K562 (cell line): ENCODE results near the gene TUBB4B. TPM values are rescaled to one million over a fixed set of nuclear protein-coding genes. Genes with fewer than 3 reads are reported as not detected.

ENCODE experiments used
- CHD2 ChIP-seq: IDR thresholded peaks from 2 replicates; pipeline ENCODE4 v1.6.1; 2011; ENCODE audit warnings: low read depth, low read length
- ELF1 ChIP-seq: fragments of 200-800 bp; sonication (Bioruptor generic); IDR thresholded peaks from 2 replicates; pipeline ENCODE4 v1.6.1; 2016; ENCODE audit warnings: missing genetic modification characterization, missing compliant biosample characterization
- FIP1L1 ChIP-seq: fragments of 200-400 bp; formaldehyde crosslinking; IDR thresholded peaks from 2 replicates; pipeline ENCODE4 v1.6.1; 2018; ENCODE audit warnings: mild to moderate bottlenecking, low read depth, low read length; ENCODE audit not compliant: poor library complexity, severe bottlenecking
- GABPA ChIP-seq: fragments of 200-800 bp; sonication (Bioruptor generic); conservative IDR thresholded peaks from 2 replicates; pipeline ENCODE4 v1.6.1; 2016; ENCODE audit warnings: low read depth, missing genetic modification characterization, missing compliant biosample characterization
- KDM5B ChIP-seq: fragments of 200-600 bp; sonication (generic); IDR thresholded peaks from 2 replicates; pipeline ENCODE4 v1.6.1; 2012; ENCODE audit warnings: low read depth, mild to moderate bottlenecking, moderate library complexity, low read length, control low read depth, inconsistent platforms; ENCODE audit not compliant: insufficient replicate concordance
- NONO ChIP-seq, 2 experiments: fragments of 200-400 bp in 1 of 2; fragments of 450-650 bp in 1 of 2; formaldehyde crosslinking in 1 of 2; IDR thresholded peaks; 2 replicates each; pipeline ENCODE4 v1.6.1; 2017; ENCODE audit warnings: low read depth in 2 of 2, mild to moderate bottlenecking in 2 of 2, moderate library complexity in 2 of 2, low read length in 1 of 2
- SMC3 ChIP-seq: conservative IDR thresholded peaks from 2 replicates; pipeline ENCODE4 v1.6.1; 2011; ENCODE audit warnings: low read depth, low read length, improper control_type of control experiment; ENCODE audit not compliant: insufficient read depth
- TGIF2 ChIP-seq: sonication (generic); formaldehyde crosslinking; IDR thresholded peaks from 2 replicates; pipeline ENCODE4 v1.8.1; 2022; ENCODE audit warnings: mild to moderate bottlenecking, missing genetic modification reagents, moderate library complexity
- TRIM24 ChIP-seq, 2 experiments: fragments of 450-650 bp; IDR thresholded peaks; 2 replicates each; pipeline ENCODE4 v1.6.1; 2016
- U2AF2 ChIP-seq: fragments of 200-400 bp; formaldehyde crosslinking; optimal IDR thresholded peaks from 2 replicates; pipeline ENCODE3; 2017; ENCODE audit warnings: low read depth, mild to moderate bottlenecking, low read length
- ZNF175 ChIP-seq: fragments of 200-800 bp; sonication (Bioruptor generic); IDR thresholded peaks from 2 replicates; pipeline ENCODE4 v1.6.1; 2016; ENCODE audit warnings: low read depth, mild to moderate bottlenecking, missing genetic modification characterization, missing compliant biosample characterization
- polyA plus RNA-seq, 8 experiments: library from polyadenylated mRNA; depleted of rRNA in 4 of 8; stranded (reverse) in 5 of 8; unstranded in 3 of 8; fragments of >200 nt; fragmentation: Nextera tagmentation in 2 of 8; fragmentation: Illumina TruSeq in 1 of 8; extraction: Ambion mirVana in 2 of 8; extraction: Trizol in 1 of 8; gene quantifications; 2 replicates each; pipeline versions ENCODE4 v1.2.1 to v1.2.3, GENCODE V29; 2011 to 2014; ENCODE audit warnings: inconsistent platforms in 1 of 8, missing spikeins in 1 of 8
- total RNA-seq, 7 experiments: library from RNA; depleted of rRNA in 6 of 7; stranded (reverse); fragments of >200 nt in 6 of 7; fragmentation: Illumina TruSeq in 2 of 7; extraction: Trizol in 2 of 7; gene quantifications; 2 replicates each; pipeline versions ENCODE4 v1.2.1 to v1.2.3, GENCODE V29; 2011 to 2021; ENCODE audit warnings: low replicate concordance in 1 of 7
- TF ChIP-seq, protein P1 (sequence below): sonication (generic); formaldehyde crosslinking; IDR thresholded peaks from 2 replicates; pipeline ENCODE4 v1.8.1; 2023; ENCODE audit warnings: missing genetic modification reagents, mild to moderate bottlenecking, borderline replicate concordance
- TF ChIP-seq, protein P2 (sequence below): fragments of 450-650 bp; conservative IDR thresholded peaks from 2 replicates; pipeline ENCODE4 v1.6.1; 2016; ENCODE audit warnings: missing genetic modification characterization, low read depth, mild to moderate bottlenecking, control low read depth, missing compliant biosample characterization
- TF ChIP-seq, protein P3 (sequence below): sonication (generic); formaldehyde crosslinking; IDR thresholded peaks from 2 replicates; pipeline ENCODE4 v1.8.0; 2022; ENCODE audit warnings: mild to moderate bottlenecking, missing genetic modification reagents, borderline replicate concordance
- TF ChIP-seq, protein P4 (sequence below): fragments of 250-450 bp; sonication (Bioruptor Pico); IDR thresholded peaks from 2 replicates; pipeline ENCODE4 v1.4.0; 2020; ENCODE audit warnings: mild to moderate bottlenecking, moderate library complexity

TUBB4B gene
- total and polyA plus RNA-seq, 9 of the 15 experiments (the other 6 are each of a cell fraction or from before 2014, with no cell fraction given), result 24.1 to 443 (median 268) TPM

DNA sequence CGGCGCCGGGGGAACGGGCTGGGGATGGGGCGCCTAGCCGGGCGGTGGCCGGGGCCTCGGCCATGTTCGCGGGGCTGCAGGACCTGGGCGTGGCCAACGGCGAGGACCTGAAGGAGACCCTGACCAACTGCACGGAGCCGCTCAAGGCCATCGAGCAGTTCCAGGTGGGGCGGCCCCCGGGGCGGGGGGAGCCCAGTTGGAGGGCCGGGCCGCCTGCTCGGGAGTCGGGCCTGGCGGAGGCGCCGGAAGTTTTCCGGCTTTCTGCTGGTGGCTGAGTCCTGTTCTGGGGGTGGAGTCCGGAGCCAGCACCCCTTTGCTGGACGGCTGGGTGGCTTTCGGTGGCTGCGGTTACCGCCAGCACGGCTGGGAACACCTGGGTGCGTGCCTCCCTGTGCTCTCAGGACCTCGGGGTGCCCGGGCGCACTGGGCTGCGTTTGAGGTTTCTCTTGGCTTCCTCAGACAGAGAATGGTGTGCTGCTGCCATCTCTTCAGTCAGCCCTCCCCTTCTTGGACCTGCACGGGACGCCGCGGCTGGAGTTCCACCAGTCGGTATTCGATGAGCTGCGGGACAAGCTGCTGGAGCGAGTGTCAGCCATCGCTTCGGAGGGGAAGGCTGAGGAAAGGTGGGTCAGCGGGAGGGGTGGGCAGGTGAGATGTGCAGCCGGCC lies 14.5 kb downstream of the TUBB4B start (continued):
- TF ChIP-seq, protein P1, sequence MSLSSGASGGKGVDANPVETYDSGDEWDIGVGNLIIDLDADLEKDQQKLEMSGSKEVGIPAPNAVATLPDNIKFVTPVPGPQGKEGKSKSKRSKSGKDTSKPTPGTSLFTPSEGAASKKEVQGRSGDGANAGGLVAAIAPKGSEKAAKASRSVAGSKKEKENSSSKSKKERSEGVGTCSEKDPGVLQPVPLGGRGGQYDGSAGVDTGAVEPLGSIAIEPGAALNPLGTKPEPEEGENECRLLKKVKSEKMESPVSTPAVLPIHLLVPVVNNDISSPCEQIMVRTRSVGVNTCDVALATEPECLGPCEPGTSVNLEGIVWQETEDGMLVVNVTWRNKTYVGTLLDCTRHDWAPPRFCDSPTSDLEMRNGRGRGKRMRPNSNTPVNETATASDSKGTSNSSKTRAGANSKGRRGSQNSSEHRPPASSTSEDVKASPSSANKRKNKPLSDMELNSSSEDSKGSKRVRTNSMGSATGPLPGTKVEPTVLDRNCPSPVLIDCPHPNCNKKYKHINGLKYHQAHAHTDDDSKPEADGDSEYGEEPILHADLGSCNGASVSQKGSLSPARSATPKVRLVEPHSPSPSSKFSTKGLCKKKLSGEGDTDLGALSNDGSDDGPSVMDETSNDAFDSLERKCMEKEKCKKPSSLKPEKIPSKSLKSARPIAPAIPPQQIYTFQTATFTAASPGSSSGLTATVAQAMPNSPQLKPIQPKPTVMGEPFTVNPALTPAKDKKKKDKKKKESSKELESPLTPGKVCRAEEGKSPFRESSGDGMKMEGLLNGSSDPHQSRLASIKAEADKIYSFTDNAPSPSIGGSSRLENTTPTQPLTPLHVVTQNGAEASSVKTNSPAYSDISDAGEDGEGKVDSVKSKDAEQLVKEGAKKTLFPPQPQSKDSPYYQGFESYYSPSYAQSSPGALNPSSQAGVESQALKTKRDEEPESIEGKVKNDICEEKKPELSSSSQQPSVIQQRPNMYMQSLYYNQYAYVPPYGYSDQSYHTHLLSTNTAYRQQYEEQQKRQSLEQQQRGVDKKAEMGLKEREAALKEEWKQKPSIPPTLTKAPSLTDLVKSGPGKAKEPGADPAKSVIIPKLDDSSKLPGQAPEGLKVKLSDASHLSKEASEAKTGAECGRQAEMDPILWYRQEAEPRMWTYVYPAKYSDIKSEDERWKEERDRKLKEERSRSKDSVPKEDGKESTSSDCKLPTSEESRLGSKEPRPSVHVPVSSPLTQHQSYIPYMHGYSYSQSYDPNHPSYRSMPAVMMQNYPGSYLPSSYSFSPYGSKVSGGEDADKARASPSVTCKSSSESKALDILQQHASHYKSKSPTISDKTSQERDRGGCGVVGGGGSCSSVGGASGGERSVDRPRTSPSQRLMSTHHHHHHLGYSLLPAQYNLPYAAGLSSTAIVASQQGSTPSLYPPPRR (CRISPR knock-in tag), result no peak
- peak; percentile 87 for TF ChIP-seq GABPA (tag)
- TF ChIP-seq TRIM24 (IDR thresholded peaks at IDR 0.05), result no peak
- TF ChIP-seq ELF1 (tag), result peak; percentile 57; the same call in 1 of the 2 replicates
- no peak for TF ChIP-seq U2AF2
- peak; percentile 8 for TF ChIP-seq FIP1L1
- no peak for TF ChIP-seq TGIF2 (CRISPR knock-in tag)
- peak in 1 of 2 experiments; percentile 50; a peak in 1 of 4 replicates for TF ChIP-seq NONO (IDR thresholded peaks at IDR 0.05; ENCODE audit: low read depth in 2 of 2, low read length in 1 of 2)
- TF ChIP-seq, protein P2, sequence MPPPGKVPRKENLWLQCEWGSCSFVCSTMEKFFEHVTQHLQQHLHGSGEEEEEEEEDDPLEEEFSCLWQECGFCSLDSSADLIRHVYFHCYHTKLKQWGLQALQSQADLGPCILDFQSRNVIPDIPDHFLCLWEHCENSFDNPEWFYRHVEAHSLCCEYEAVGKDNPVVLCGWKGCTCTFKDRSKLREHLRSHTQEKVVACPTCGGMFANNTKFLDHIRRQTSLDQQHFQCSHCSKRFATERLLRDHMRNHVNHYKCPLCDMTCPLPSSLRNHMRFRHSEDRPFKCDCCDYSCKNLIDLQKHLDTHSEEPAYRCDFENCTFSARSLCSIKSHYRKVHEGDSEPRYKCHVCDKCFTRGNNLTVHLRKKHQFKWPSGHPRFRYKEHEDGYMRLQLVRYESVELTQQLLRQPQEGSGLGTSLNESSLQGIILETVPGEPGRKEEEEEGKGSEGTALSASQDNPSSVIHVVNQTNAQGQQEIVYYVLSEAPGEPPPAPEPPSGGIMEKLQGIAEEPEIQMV, result peak; percentile 80
- TF ChIP-seq CHD2, result no peak
- TF ChIP-seq, protein P3, sequence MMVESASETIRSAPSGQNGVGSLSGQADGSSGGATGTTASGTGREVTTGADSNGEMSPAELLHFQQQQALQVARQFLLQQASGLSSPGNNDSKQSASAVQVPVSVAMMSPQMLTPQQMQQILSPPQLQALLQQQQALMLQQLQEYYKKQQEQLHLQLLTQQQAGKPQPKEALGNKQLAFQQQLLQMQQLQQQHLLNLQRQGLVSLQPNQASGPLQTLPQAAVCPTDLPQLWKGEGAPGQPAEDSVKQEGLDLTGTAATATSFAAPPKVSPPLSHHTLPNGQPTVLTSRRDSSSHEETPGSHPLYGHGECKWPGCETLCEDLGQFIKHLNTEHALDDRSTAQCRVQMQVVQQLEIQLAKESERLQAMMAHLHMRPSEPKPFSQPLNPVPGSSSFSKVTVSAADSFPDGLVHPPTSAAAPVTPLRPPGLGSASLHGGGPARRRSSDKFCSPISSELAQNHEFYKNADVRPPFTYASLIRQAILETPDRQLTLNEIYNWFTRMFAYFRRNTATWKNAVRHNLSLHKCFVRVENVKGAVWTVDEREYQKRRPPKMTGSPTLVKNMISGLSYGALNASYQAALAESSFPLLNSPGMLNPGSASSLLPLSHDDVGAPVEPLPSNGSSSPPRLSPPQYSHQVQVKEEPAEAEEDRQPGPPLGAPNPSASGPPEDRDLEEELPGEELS (CRISPR knock-in tag), result no peak
- TF ChIP-seq, protein P4, sequence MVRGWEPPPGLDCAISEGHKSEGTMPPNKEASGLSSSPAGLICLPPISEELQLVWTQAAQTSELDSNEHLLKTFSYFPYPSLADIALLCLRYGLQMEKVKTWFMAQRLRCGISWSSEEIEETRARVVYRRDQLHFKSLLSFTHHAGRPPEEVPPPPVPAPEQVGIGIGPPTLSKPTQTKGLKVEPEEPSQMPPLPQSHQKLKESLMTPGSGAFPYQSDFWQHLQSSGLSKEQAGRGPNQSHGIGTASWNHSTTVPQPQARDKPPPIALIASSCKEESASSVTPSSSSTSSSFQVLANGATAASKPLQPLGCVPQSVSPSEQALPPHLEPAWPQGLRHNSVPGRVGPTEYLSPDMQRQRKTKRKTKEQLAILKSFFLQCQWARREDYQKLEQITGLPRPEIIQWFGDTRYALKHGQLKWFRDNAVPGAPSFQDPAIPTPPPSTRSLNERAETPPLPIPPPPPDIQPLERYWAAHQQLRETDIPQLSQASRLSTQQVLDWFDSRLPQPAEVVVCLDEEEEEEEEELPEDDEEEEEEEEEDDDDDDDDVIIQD (CRISPR knock-in tag), result no peak
- TF ChIP-seq ZNF175, result 0 out of 2 replicates have a peak, but pooled peaks have one; percentile 43
- TF ChIP-seq SMC3, result no peak
- TF ChIP-seq KDM5B, result peak; percentile 32
